Amniotic stem cell (primary cell): Measurements from ENCODE around the gene POM121.
"Not testable (repeated sequence)": the region's sequence is repeated elsewhere in the genome, so short reads cannot be mapped to it uniquely, and the experiment has no call there.

ENCODE experiments used
- DNase-seq: peaks from one replicate; lab custom pipeline; 2025; lab: John Stamatoyannopoulos, UW

Gene POM121

DNA sequence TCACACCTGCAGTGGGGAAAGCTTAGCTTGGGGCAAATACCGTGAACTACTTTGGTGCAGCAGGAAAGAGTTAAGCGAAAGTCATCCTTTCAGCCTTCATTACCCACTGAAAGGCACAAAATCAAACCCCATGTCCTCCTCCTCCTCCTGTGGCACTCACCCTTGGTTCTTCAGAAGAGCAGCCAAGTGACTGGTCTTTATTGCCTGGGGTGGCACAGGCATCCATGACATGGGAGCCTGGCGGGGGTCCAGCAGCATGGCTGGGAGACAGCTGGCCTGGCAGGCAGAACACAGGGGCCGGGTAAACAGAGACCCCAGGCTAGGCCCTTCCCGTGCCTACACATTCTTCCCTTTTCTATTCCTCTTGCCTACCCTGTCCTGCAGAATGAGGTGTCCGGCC is 24.8 kb downstream of the POM121 start:
- DNase-seq = not testable (repeated sequence)

DNA sequence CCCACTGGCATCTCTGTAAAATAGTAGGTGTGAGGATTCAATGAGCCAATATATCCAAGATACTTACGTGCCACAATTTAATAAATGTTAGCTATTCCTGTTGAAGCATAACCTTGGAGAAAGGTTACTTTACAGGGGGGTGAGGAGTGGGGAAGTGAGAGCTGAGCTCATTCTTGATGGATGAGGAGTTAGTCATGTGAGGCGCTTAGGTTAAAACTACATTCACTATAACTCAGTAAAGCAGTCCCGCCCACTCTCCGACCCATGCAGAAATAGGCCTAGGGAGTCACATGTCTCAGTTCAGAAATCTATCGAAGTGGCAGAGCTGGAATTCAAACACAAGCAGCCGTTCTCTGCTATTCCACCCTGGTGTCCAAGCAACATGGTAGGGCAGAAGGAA is 25.5 kb downstream of the POM121 start:
- DNase-seq = not testable (repeated sequence)

DNA sequence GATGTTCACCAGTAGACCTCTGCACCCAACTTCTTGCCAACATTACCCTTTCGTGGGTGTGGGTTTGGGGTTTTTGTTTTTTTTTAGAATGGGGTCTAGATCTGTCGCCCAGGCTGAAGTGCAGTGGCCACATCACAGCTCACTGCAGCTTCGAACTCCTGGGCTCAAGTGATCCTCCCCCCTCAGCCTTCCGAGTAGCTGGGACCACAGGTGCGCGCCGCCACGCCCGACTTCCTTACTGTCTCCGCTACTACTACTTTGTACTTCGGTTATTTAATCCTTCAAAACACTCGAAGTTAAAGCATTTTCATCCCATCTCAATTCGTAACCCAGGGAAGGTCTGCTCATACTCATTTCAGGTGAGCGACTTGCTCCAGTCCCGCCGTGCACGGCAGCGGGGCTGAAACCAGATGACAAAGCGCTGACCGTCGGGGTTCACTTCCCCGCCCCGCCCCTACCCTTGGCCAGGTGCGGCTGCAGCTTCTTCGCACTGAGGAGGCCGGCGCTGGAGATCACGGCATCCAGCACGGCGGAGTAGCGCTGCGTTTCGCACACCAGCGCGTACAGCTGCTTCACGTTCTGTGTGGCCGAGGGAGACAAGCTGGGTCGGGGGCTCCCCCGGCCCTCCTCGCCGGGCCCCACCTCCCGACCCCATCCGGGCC is 29.1 kb downstream of the POM121 start:
- not testable (repeated sequence) for DNase-seq

DNA sequence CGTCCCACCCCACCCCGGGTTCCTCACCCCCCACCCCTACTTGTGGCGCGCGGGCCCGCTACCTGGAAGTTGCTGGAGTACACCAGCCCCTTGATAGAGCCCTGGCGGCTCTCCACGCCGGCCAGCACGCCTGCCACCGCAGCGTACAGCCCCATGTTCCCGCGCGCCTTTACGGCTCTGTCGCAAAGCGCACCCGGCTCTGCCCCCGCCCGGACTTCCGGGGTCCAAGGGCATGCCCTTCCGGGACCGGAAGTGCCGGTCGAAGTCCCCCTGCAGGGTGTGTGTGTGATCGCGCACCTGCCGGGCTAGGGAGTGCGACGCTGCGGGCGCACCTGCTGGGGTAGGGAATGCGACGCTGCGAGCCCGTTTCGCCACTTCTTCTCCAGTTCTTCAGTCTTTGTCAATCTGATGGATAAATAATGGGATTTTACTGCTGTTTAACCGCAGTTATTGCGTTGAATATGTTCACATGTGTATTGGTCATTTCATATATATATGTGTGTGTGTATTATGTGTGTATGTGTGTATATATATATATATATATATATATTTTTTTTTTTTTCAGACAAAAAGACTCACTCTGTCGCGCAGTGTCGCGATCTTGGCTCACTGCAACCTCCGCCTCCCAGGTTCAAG is 29.8 kb downstream of the POM121 start:
- not testable (repeated sequence) for DNase-seq

DNA sequence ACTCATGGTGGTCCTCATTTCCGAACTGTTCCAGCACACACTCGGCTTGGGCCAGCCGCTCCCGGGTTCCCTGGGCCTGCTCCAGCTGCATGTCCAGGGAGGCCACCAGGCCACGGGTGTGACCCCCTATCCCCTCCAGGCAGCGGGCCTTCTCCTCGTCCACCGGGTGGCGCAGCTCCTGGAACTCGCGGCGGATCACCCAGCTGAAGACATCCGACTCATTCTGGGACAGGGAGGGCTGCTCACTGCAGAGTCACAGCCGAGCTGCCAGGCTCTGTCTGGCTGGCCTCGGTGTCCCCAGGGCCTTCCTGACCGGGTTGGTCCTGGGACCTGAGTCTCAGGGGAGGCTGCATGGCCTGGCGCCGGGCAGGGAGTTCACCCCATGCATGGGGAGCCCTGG is 35.1 kb downstream of the POM121 start:
- DNase-seq = not testable (repeated sequence)

DNA sequence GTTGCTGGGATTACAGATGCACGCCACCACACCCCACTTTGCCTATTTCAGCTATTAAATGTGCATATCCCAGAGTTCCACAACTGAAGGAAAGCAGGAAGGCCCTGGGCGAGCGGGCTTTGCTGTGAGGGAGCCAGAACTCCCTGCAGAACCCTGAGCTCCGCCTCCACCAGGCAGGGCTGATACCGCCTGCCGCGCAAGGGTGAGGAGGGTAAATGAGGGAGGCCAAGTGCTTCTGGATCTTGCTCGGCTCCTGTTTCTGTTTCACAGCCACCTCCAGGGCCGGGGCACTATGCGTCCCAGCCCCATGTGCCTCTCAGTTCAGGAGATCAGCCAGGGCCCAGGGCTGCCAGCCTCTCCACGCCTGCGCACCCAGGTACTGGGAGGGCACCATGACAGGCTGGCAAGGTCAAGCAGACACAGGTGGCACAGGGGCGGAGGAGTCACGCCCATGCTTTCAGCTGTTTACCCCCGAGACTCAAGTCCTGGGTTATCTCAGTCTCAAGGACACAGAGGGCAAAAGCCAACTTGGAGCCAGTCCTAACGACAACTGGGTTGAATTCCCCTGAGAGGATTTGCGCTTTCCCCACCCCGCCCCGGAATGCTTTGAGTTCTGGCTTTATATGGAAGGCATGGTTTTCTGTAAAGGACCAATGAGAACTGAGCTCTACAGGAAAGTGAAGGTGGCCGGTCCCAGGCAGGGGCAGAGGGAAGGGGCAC is 35.9 kb downstream of the POM121 start:
- not testable (repeated sequence) for DNase-seq

DNA sequence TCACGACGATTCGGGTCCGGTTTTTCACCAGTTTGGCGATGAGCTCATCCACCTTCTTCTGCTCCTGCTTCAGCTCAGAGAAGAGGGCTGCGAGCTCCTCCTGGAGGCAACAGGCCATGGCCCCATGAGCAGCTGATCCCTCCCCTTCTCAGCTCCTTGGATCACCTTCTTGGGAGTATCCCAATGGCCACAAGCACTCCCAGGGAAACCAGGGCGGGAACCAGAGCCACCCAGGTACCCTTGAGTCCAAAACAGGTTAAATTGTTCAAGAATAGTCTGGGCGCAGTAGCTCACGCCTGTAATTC is 36.4 kb downstream of the POM121 start:
- DNase-seq = not testable (repeated sequence)

DNA sequence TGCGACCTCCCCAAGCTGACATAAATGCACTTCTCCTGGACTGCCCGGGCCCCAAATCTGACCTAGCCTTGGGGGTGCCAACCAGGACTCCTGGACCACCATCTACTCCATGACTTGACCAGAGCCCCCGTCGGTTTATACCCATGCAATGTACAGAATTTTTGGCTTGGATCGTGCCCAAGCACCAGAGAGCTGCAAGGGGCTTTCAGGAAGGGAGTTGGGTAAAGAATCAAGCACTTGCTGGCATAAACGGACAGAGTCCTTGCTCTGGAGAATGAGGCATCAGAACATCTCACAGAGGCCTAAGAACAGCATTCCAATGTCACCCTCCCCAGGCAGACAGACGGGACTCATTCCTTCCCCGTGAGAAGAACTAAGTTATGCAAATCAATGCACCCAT is 38.2 kb downstream of the POM121 start:
- not testable (repeated sequence) for DNase-seq

DNA sequence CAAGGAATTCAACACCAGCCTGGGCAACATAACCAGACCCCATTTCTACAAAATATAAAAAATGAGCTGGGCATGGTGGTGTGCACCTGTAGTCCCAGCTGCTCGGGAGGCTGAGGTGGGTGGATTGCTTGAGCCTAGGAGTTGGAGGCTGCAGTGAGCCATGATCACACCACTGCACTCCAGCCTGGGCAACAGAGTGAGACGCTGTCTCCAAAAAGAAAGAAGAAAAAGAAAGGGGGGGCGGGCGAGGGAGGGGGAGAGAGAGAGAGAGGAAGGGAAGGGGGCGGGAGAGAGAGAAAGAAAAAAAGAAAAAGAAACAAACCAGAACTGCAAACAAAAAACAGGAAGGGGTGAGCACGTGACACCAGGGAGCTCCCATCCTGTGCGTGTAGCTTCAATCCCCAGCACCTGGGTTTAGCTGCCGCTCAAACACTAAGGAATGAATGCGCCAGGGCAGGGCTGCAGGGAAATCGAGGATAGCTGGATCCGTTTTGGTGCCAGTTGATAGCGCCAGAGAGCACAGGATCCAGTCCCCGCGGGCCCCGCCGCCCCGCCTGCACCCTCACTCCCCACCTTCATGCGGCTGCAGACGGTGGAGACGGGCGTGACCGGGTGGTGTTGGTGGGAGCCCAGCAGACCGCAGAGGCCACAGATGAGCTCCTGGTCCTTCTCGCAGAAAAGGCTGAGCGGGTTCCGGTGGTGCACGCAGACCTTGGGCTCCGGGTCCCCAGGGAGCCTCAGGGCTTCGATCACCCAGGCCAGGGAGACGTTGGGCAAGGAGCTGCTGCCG is 40.5 kb downstream of the POM121 start:
- DNase-seq = not testable (repeated sequence)

DNA sequence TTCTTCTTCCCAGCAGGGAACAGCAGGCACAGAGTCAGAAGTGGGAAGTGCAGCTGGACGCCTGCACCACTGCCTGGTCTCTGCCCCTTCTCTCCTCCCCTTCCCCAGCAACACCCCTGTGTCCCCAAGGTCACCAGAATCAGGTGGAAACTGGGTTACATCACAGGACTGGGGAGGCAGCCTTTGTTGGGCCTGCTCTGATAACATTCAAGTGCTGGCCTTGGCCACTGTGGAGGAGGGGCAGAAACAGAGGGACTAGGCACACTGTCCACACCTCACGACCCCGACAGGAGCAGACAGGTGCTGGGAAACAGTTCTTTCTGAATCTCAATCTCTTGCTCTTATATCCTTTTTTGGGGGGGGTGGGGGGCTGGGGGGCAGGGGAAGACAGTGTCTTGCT is 42.0 kb downstream of the POM121 start:
- DNase-seq = not testable (repeated sequence)

DNA sequence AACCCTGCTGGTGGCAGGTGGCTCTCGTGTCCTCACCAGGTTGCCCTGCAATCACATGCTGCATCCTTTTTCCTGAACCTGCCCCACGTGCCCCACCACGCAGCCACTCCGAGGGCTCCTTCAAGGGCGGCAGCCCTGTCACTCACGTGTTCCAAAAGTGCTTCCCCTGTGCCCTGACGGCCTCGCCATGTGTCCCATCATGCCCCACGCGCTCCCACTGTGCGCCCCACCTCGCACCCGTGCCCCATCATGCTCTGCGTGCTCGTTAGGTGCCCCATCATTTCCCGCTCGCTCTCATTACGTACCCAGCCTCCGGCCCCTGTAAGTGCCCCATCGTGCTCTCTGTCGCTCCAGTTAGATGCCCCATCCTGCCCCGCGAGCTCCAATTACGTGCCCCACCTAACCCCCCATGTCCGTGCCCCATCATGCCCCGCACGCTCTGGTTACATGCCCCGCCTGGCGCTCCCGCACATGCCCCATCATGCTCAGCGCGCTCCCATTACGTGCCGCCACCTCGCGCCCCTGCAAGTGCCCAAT is 44.2 kb downstream of the POM121 start, which contains the start of gene TRIM74:
Gene TRIM74, minus strand, starts transcription at position 487 of the 537 bp plus-strand sequence. CDS start 3,309 bp downstream, outside the sequence.
- DNase-seq = not testable (repeated sequence)

DNA sequence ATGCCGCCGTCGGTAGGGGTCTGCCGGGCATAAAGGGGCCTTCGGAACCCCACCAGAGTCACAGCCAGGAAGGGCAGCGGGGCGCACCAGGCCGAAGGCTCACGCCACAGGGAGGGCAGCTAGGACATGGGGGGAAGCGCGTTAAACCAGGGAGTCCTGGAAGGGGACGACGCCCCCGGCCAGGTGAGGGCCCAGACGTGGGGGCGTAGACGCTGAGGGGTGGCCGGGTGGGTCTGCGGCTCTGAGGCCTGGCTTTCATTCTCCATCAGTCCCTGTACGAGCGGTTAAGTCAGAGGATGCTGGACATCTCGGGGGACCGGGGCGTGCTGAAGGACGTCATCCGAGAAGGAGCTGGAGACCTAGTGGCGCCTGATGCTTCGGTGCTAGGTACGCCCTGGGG is 44.8 kb downstream of the POM121 start:
- not testable (repeated sequence) for DNase-seq

DNA sequence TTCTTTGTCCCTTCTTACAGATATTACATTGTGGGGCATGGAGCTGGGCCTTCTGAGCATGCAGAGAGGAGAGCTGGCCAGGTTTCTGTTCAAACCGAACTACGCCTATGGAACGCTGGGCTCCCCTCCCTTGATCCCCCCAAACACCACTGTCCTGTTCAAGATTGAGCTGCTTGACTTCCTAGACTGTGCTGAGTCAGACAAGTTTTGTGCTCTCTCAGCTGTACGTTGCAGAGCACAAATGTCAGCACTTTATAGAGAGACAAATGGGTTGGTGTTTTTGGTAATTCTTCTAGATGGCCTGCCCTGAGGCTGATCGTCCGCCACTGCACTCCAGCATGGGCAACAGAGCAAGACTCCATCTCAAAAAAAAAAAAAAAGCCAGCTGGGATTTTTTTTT is 46.6 kb downstream of the POM121 start:
- DNase-seq = not testable (repeated sequence)

DNA sequence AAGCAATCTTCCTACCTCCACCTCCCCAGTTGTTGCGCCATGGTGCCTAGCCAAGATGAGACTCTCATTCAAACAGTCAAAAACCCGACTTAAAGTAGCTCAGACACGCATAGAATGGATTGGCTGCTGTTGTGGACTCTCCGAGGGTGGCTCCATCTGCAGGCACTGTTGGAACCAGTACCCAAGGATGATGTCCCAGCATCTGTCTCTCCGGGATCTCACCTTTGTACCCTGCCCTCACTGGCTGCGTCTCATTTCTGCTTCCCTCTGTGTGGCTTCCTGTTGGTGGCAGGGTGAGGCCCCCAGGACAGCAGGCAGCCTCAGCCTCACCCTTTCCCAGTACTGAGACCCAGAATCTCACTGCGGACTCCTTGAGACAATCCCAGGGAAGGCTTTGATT is 49.9 kb downstream of the POM121 start:
- not testable (repeated sequence) for DNase-seq

DNA sequence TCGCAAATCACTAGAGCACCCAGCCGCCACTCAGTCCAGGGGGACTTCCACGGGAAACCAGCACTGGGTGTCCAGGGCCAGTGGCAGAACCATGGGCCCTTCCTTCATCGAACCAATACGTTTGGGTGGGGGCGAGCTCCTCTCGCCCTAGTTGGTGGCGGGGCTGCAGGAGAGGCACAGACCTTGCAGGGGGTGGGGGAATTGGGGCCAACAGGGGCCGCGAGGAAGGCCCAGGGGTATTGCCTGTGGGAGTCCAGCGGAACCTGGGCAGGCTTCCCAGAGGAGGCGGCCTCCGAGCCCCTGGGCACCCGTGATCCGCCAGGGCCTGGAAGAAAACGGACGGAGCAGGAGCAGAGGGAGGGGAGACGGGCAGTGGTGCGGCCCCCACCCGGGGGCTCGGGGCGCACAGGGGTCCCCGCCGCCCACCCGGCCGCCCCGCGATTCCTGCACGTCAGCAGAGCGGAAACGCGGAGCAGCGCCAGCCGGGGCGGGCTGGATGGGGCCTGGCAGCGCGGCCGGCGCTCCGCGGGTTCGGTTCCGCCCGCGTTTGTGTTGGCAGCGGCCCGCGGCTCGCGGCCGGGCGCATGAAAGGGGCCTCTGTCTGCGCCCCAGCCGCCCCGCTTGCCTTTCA is 50.9 kb downstream of the POM121 start:
- DNase-seq = not testable (repeated sequence)

DNA sequence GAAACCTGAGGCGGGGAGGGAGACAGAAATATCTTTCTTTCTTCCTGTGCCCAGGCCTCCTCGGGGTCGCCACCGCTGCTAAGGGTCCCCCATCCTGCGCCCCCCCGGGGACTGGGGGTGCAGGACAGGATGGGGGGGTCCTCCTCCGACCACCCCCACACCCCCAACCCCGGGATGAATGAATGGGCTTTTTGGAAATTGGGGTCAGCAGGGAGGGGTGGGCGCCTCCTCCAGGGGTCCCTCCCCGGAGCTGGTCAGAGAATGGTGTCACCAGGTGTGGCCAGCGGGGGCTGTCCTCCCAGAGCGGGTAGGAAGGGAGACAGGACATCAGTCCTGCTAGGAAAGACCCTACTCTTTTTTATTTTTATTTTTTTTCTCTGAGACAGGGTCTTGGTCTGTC is 51.5 kb downstream of the POM121 start:
- DNase-seq = not testable (repeated sequence)

DNA sequence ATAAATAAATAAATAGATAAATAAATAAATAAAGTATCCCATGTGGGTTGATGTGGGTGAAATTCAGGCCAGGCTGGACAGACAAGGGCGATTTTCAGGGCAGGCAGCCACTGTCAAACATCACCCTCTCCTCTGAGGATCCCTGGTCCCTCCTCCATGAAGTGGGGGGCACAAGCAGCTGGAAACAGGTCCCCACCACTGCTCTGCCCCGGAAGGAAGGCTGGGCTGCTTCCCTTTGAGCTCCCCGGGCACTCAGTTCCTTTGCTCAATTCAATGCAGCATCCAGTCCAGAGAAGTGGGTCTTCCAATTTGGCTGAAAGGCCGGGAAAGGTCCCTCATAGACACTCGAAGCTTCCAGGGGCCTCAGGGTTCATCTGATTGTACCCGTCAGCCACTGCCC is 55.5 kb downstream of the POM121 start:
- not testable (repeated sequence) for DNase-seq

DNA sequence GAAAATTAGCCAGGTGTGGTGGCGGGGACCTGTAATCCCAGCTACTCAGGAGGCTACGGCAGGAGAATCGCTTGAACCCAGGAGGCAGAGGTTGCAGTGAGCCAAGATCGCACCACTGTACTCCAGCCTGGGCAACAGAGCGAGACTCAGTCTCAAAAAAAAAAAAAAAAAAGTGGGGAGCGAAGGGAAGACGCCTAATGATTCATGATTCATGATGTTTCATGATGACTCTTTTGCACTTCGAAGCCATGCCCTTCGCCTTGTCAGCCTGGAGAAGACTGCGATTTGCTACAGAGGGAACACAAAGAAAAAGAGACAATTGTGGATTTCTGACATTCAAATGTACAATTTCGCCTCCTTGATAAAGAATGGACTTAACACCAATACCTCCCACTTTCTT is 57.2 kb downstream of the POM121 start:
- DNase-seq = not testable (repeated sequence)

DNA sequence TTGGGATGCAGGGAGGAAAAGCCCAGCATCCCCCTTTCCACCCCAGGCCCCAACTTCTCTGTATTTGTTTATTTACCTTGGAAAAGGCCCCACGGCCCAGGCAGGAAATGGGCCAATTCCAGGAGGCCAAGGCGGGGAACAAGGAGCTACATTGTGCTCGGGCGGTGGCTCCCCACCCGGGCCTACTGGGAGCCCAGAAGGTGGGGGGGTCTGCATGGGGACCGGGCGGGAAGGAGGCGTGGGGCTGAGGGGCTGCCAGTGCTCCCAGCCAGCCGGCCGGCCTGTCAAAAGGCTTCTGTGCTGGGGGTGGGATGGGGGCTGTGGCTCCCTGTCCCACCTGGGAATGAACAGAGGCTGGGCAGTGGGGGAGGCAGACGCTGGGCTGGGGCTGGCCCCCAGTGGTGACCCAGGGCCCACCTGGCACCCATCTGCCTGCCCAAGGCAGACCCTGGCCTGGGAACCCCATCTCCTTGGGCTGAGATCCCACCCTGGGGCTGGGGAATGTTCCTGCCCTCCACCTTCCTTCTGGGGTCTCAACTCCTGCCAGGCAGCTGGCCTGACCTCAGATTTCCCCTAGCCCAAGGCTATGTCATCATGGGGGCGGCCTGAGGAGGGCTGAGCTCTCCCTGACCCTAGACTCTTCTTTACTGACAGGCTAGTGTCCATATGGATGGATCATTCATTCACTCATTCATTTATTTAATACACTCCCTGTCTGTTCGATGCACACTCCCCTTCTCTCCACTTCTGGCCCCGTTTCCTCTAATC is 65.4 kb downstream of the POM121 start:
- not testable (repeated sequence) for DNase-seq

DNA sequence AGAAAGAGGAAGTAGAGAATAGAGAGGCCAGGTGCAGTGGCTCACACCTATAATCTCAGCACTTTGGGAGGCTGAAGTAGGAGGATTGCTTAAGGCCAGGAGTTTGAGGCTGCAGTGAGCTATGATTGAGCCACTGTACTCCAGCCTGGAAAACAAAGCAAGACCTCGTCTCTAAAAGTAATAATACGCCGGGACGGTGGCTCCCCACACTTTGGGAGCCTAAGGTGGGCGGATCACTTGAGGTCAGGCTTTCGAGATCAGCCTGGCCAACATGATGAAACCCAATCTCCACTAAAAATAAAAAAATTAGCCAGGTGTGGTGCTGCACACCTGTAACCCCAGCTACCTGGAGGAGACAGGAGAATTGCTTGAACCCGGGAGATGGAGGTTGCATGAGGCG is 70.6 kb downstream of the POM121 start:
- DNase-seq = not testable (repeated sequence)

DNA sequence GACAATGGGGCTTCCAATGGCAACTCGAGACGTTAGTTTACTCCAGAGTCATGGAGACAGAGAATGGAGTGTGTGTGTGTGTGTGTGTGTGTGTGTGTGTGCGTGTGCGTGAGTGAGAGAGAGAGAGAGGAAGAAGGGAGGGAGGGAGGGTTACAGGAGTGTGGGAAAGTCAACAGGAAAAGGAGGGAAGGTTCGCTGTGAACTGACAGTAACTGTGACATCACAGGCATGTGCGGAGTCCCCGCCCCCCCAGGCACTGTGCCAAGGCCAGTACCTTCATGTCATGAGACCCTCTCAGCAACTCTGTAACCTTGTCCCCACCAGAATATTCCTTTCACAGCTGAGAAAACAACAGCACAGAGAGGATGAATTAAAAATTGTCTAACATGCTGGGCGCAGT is 72.6 kb downstream of the POM121 start:
- not testable (repeated sequence) for DNase-seq
